ENCODE results near the gene MYCBPAP. TPM values are rescaled to one million over a fixed set of nuclear protein-coding genes. Genes with fewer than 3 reads are reported as not detected.

Gene MYCBPAP
- total RNA-seq, 1 experiment from 2014 or later = 0.52 TPM

- H3K27ac Mint-ChIP-seq (ENCODE audit: unreplicated experiment) = no peak overlapping the region
- CTCF ChIA-PET = interaction anchor here (0.6 to 1.1 kb wide), 2 partner anchors 9 to 37 kb away, joined by 3 to 4 read pairs; no protein-coding TSS in a partner anchor
- no peak for DNase-seq
- no peaks in the 10 kb centered on the region for H3K9me3 Mint-ChIP-seq (ENCODE audit: low read depth, unreplicated experiment)
- BruUV-seq (replicated peaks) = no TSS peak
- H3K4me3 Mint-ChIP-seq (ENCODE audit: low read depth, unreplicated experiment) = no peak overlapping the region
- intact Hi-C loops (cut with micrococcal nuclease; ENCODE audit: unreplicated experiment) = no loop called here
- peaks cover 87% of the 10 kb centered on the region for H3K27me3 Mint-ChIP-seq (ENCODE audit: unreplicated experiment)
- TF ChIP-seq CTCF (IDR thresholded peaks at IDR 0.05; ENCODE audit: unreplicated experiment) = no peak
- H3K4me1 Mint-ChIP-seq (ENCODE audit: low read depth, unreplicated experiment) = no peaks in the 10 kb centered on the region
- H3K36me3 Mint-ChIP-seq (ENCODE audit: insufficient read depth, unreplicated experiment) = no peaks in the 10 kb centered on the region
Measured at GRCh38 chr17:50570528-50570927, 62.3 kb downstream of the MYCBPAP start.

GRCh38 chr17:50571681-50572080 is 63.4 kb downstream of the MYCBPAP start:
- DNase-seq = no peak
- CTCF ChIA-PET = no interaction called here
- H3K27me3 Mint-ChIP-seq (ENCODE audit: unreplicated experiment) = peaks cover 78% of the 10 kb centered on the region
- no peak overlapping the region for H3K4me3 Mint-ChIP-seq (ENCODE audit: low read depth, unreplicated experiment)
- H3K4me1 Mint-ChIP-seq (ENCODE audit: low read depth, unreplicated experiment) = no peaks in the 10 kb centered on the region
- no peaks in the 10 kb centered on the region for H3K36me3 Mint-ChIP-seq (ENCODE audit: insufficient read depth, unreplicated experiment)
- no peaks in the 10 kb centered on the region for H3K9me3 Mint-ChIP-seq (ENCODE audit: low read depth, unreplicated experiment)
- intact Hi-C loops (cut with micrococcal nuclease; ENCODE audit: unreplicated experiment) = no loop called here
- no peak overlapping the region for H3K27ac Mint-ChIP-seq (ENCODE audit: unreplicated experiment)
- no TSS peak for BruUV-seq (replicated peaks)
- no peak for TF ChIP-seq CTCF (IDR thresholded peaks at IDR 0.05; ENCODE audit: unreplicated experiment)

- Mint-ChIP-seq H3K9me3 (ENCODE audit: low read depth, unreplicated experiment) (no peaks in the 10 kb centered on the region), H3K27me3 (ENCODE audit: unreplicated experiment) (peaks cover 78% of the 10 kb centered on the region), H3K27ac (ENCODE audit: unreplicated experiment) (no peak overlapping the region), H3K36me3 (ENCODE audit: insufficient read depth, unreplicated experiment) (no peaks in the 10 kb centered on the region), H3K4me3 (ENCODE audit: low read depth, unreplicated experiment) (no peak overlapping the region), H3K4me1 (ENCODE audit: low read depth, unreplicated experiment) (no peaks in the 10 kb centered on the region)
- TF ChIP-seq CTCF (IDR thresholded peaks at IDR 0.05; ENCODE audit: unreplicated experiment) = no peak
- no peak for DNase-seq
- CTCF ChIA-PET = no interaction called here
- no TSS peak for BruUV-seq (replicated peaks)
- intact Hi-C loops (cut with micrococcal nuclease; ENCODE audit: unreplicated experiment) = no loop called here
Measured at GRCh38 chr17:50572541-50572940, 64.3 kb downstream of the MYCBPAP start.

- no TSS peak for BruUV-seq (replicated peaks)
- H3K36me3 Mint-ChIP-seq (ENCODE audit: insufficient read depth, unreplicated experiment) = no peaks in the 10 kb centered on the region
- no peak overlapping the region for H3K4me3 Mint-ChIP-seq (ENCODE audit: low read depth, unreplicated experiment)
- no peak for DNase-seq
- H3K27me3 Mint-ChIP-seq (ENCODE audit: unreplicated experiment) = peaks cover 81% of the 10 kb centered on the region
- no peaks in the 10 kb centered on the region for H3K9me3 Mint-ChIP-seq (ENCODE audit: low read depth, unreplicated experiment)
- H3K4me1 Mint-ChIP-seq (ENCODE audit: low read depth, unreplicated experiment) = no peaks in the 10 kb centered on the region
- intact Hi-C loops (cut with micrococcal nuclease; ENCODE audit: unreplicated experiment) = no loop called here
- CTCF ChIA-PET = interaction anchor here (0.6 to 1.9 kb wide), 2 partner anchors 11 to 500 kb away, joined by 3 read pairs; no protein-coding TSS in a partner anchor
- H3K27ac Mint-ChIP-seq (ENCODE audit: unreplicated experiment) = no peak overlapping the region
- TF ChIP-seq CTCF (IDR thresholded peaks at IDR 0.05; ENCODE audit: unreplicated experiment) = no peak
Measured at GRCh38 chr17:50573866-50574611, 65.8 kb downstream of the MYCBPAP start.
